MV-4-11 (cell line): ENCODE results near the gene XIRP2.
"Not testable (repeated sequence)": the region's sequence is repeated elsewhere in the genome, so short reads cannot be mapped to it uniquely, and the experiment has no call there.

ENCODE experiments used
- DNase-seq: peaks from one replicate; lab custom pipeline; 2025; lab: John Stamatoyannopoulos, UW

Gene XIRP2

DNA sequence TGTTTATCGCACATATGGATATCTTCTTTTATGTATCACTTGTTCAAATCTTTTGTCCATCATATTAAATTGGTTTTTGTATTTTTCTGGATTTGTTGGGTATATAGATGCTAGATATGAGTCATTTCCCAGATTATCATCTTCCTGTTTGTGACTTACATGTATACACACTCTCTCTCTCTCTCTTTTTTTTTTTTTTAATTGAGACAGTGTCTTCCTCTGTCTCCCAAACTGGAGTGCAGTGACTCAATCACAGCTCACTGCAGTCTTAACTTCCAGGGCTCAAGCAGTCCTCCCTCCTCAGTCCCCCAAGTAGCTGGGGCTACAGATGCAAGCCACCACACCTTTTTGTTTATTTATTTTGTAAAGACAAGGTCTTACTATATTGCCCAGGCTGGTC, 43.8 kb downstream of the XIRP2 start:
- DNase-seq, result no peak

DNA sequence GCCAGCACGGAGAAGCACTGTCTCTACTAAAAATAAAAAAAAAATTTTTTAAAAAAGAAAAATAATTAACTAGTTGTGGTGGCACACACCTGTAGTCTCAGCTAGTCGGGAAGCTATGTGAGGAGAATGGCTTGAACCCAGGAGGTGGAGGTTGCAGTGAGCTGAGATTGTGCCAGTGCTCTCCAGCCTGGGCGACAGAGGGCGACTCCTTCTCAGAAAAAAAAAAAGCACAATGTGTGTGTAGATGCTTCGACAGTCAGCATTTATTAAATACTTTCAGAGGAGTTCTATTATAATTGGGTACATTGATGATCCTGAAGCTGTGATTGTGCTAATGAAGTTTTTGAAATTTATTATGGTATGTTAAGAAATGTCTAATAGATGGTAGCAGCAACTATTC, 46.5 kb downstream of the XIRP2 start:
- DNase-seq, result no peak

DNA sequence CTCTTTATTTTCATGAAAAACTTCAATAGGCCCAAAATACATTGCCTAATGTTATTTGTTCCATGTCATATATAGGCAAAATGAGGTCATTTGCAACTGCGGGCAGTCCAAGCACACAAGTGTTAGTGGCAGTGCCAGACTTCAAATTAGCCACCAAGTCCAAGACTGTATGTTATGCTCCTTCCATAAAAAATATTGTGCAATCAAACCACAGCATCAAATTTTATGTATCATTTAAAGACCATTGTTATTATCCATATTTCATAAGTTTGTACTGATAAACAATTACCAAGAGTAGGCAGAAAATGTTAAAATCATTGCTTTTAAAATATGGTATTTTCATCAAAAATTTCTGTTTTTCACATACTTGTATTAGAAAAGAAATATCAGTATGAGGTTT, 54.1 kb downstream of the XIRP2 start:
- no peak for DNase-seq

DNA sequence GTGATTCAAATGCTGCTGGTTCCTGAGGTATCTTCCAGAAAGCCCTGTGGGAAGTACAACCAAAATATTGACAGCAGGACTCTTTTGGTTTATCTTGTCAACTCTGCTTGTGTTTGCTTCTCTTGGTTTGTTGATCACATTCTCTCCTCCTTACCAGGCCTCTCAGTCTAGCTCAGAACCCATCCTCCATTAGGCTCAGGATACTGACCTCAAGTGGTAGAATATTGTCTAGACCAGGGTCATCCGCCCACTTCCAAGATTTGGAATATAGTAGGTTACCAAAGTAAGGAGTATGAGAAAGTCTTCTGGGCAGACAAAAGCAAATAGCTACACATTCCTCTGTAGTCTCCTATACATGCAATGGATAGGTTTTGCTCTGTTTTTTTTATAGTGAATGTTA, 56.6 kb downstream of the XIRP2 start:
- no peak for DNase-seq

DNA sequence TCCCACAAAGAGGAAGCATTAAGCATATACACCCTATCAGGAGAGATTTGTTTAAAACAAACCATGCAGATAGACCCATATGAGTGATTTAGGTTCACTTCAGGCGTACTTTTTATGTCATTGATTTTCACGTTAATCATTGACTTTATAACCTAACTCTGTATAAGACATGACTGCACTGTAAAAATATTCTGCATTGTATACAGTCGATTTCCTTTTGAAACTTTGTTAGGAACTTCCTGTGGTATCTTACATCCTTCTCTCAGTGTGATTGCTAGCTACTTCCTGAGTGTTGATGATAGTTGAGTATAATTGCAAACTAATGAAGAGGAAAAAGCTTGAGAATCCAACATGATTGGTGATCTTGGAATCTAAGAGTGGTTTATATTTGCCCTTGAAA, 69.4 kb downstream of the XIRP2 start:
- no peak for DNase-seq

DNA sequence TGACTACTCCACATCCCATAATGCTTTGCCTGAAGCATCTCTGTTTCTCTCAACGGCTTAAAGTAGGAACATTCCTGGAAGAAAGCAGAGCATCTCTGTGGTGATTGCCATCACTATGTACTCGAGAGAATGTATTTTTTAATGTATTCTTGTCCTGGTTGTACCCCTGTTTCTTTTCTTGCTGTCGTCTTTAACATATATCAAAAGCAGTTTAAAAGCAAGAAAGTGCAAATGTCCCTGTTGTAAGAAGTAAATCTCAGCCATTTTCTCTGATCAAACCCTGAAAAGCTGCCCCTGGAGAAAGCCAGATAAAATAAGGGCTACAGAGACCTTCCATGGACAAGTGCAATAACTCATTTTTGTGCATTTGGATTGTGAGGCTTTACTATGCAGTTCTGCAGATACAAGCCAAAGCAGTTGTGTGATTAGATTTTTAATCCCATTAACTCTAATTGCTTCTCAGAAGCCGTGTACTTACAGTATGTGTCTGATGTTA, 70.8 kb downstream of the XIRP2 start:
- DNase-seq, result no peak

DNA sequence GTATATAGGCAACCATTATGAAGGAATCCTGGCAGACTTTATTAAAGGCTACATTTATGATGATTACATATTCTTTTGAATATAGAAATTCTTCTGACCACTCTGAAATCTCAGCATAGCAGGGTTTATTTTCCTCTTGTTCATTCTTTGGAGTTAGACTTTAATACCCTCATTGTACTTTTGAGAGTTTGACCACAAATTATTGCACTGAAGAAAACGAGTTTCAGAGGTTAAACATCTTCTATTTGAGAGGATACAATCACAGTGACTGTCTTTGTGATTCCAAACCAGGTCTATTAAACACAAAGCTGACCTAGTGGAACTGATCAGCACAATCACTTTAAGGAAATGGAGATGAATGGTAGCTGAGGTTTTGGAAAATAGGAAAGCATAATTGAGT, 71.3 kb downstream of the XIRP2 start:
- no peak for DNase-seq

DNA sequence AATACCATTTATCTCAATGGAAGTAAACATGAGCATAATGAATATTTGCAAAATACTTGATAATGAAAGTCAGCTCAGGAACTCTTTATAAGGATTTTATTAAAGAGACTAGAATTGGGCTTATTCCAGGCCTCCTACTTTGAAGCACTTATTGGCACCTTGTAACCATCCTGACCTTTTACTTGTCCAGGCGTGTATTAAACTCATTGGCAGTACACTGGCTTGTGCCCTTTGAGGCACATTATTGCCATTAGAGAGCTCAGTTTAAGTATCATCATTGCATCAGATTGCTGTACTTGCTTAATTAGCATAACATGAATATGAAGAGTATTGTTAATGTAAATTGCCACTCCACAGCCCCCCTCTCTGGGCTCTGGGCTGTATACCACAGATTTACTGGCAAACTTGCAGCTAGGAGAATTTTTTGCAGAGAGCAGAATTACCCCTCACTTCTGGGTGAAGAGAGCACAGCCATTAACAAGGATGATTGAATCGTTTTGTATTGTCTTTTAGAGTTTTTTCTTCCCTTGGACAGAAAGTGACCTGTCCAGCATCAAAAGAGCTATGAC, 72.5 kb downstream of the XIRP2 start:
- DNase-seq, result no peak

DNA sequence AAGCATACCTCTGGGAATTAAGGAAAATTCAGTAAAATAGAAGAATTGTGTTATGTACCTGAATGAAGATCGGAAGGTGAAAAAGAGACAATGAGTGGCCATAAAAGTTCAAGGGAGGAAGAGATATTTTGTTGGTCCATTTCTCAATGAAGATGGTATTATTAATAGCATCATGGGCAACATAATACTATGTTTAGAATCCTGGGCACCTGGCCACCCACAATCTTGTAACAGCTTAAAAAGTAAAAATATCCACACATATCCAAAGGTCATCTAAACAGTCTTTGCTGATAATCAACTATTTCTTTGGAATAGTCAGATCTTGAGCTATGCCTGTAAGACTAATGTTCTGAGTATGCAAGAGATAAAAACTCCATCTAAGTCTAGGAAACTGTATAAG, 73.7 kb downstream of the XIRP2 start:
- DNase-seq, result no peak

DNA sequence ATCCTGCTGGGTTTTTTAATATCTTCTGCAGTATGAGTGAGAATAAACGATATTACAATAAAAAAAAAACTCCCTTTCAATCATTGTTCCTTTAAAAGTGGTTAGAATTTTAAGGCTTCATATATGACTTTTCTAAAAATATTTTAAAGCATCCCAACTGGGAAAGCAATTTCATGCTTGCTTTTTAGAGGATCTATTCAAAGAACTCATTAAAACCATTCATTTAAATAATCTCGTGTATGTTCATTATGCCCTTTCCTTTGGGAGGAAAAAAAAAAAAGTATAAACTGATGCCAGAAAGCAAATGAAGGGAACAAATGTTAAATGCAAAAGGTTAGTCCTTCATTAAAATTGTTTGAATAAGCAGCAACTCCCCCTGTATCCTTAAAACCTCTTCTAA, 81.2 kb downstream of the XIRP2 start:
- no peak for DNase-seq

DNA sequence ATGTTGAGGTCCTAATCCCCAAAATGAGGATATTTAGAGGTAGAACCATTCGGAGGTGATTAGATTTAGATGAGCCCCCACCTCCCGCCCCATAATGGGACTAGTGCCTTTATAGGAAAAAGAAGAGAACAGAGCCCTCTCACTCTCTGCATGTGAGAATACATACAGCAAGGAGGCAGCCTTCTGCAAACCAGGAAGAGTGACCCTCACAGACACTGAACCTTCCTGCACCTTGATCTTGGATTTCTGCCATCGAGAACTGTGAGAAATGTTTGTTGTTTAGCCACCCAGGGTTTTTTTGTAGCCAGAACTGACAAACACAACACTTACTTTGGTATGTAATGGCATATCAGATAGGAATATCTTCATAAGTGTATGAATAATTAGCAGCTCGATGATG, 83.7 kb downstream of the XIRP2 start:
- DNase-seq, result no peak

DNA sequence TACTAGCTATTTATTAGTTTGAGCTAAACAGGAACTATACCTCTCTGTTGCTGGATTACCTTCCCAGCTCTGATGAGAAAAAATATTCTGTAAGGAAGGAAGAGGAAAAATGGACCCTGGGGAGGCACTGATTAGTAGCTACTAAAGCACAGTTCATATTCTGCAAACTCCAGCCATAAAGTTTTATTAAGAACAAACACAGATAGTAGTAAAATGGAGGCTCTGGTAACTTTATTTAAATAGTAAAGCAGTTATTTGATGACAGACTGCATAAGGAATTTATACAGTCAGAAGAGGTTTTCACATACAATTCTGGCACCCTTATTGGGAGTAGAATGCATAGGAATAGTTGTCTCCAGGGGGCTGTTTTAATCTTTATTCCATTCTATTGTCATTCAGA, 84.1 kb downstream of the XIRP2 start:
- no peak for DNase-seq

DNA sequence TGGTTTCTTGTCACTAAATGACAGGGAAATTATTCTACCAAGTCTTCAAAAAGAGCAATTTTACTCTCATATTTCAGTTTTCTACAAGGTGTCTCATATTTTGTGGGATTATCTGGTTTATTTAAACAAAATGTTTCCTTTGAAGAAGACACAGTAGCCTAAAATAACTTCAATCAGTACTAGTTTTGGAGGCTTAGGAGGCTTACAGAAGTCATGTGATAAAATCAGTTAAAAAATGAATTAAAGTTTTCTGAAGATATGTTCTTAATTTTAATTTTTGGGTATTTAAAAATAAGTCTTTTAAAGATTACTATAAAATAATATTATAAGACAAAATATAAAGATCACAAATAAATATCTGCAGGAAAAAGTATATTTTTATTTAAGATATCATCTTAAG, 95.9 kb downstream of the XIRP2 start:
- DNase-seq, result no peak

DNA sequence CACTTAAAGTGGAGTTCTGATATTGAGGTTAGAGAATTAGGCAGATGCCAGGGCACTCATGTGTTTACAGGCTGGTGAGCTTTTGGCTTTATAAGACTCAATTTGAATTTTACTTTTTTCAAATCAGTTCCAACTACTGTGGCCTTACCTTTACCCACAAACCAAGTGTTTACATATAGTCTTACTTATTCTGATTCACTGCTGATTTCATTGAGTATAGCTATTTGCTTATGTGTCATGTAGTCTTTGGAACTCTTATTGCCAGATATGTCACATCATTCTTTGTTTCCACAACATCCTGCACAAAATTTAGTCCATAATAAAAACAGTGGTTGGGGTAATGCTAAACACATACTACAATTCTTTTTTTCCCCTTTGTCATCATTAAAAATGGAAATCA, 96.5 kb downstream of the XIRP2 start:
- no peak for DNase-seq

DNA sequence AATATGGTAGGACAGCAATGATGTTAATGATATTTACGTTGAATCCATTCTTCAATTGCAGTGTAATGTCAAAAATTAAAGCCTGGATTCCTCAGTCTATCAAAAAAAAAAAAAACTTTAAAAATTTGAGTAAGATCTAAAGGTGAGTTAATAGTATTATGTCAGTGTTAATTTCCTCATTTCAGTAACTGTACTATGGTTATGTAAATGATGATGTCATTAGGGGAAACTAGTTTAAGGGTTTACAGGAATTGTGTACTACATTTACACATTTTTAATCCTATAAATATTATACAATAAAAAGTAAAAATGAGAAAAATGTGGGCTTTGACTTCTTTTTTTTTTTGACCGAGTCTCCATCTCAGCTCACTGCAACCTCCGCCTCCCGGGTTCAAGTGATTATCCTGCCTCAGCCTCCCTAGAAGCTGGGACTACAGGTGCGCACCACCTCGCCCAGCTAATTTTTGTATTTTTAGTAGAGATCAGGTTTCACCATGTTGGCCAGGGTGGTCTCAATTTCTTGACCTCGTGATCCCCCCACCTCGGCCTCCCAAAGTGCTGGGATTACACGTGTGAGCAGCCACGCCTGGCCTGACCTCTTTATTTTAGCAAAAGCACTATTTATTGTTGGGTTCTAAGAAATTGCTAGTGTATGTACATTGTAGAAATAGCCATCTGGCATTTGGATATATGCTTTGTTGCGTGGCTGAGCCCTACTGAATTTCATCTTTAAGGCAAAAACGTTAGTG, 106.5 kb downstream of the XIRP2 start:
- no peak for DNase-seq

DNA sequence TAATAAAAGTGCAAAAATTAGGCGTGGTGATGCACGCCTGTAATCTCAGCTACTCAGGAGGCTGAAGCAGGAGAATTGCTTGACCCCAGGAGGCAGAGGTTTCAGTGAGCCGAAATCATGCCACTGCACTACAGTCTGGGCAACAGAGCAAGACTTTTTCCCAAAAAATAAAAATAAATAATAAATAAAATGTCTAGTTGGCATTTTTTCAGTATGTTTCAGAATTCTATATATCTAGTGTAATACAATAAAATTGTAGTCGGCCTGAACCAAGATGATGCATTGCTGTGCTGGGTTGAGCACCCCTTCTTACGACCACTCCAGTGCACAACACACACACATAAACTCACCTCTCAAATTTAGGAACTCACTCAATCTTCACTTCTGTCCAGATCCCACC, 108.2 kb downstream of the XIRP2 start:
- DNase-seq, result no peak

DNA sequence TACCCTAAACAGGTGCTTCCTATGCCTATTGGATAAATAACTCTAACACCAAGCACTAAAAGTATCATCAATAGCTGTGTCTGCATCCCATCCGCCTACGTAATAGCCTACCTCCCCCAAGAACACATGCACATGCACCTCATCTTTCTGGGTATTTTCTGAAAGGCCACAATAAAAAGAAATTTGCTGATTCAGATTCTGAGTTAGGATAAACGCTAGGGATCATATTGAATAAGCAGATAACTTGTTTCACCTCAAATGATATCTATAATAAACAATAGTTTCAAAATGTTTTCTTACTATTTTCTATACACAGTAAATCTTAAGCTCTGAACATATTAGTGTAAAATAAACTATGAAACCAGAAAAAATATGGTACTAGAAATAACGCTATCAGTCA, 112.9 kb downstream of the XIRP2 start:
- DNase-seq, result no peak

DNA sequence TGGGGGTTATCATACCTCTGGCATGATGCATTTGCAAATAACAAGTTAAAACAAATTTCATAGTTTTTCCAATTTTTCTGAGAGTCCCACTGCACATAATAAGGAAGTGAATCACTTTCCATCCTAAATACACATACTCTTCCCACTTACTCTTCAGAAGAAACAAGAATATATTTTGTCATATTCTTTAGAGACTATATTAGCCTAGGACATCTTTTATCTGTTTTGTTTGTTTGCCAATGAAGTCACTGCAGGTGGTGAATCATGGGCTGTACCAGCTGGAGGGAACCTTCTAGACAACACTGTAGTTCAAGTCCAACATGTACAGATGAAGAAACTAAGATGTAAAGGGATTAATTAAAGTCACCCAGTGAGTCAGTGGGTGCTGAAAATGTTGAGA, 116.8 kb downstream of the XIRP2 start:
- DNase-seq, result no peak

DNA sequence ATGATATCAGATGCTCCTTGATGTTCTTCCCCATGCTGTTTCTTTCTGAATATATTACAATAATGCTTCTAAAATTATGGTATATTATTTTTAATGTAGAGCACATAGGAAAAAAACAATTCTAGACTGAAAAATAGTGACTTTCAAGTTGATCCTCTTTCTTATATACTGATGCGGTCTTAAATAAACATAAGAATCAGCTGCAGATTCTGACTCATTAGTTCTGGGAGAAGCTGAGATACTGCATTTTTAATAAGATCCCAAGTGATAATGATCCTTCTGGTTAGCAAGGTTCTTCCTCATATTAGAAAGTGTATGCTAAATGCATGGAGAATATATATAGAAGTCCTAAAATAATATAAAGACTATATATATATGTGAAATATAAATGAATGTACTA, 124.9 kb downstream of the XIRP2 start:
- DNase-seq, result no peak

DNA sequence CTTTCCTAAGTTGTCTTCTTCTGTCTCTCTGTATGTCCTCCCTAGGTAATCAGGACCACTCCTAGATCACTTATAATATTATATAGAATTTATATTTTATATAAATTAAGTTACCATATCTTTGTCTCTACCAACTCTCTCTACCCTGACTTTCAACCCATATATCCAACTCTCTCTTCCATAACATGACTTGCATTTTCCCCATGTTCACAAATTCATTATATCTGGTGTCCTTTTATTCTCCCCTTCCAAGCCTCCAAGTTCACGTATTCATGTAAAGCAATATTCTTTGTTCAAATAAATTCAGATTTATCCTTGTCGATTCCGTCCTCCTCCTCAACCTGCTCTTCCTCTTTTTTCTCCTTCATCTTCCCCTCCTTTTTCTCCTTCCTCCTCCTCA, 127.5 kb downstream of the XIRP2 start:
- DNase-seq, result no peak

DNA sequence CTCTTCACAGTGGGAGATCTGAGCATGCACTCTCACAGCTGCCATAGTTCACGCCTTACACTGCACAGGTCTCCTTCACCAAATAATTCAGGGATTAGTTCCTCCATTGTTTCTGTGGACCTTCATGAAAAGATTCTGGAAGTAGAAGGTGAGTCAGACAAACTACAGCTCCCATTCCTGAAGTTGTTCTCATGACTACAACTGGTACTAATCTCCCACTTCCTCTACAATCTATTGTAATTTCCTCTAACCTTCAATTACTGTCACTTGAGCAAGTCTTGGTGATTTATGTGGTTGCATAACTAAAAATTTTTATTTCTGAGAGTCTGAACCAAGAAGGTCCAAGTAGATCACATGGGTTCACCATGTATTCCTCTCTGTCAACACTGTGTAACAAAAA, 128.7 kb downstream of the XIRP2 start:
- peak; percentile 35 for DNase-seq

DNA sequence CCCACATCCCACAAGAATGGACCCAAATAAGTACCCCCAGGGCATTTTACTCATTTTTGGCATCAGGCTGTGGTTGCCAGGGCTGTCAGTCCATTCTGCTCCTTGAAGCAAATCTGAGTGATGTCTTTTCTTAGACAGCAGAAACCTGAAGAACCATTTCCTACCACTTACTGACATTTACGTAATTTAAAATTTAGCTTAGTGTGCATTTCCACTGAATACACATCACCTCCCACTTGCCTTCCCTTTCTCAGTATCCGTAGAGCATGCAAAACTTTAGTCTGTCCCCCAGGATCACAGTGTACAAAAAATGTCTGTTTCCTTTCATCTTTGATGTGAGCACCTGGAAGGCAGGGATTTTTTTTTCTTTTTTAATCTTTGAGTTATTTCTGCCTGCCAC, 130.3 kb downstream of the XIRP2 start:
- DNase-seq, result no peak

DNA sequence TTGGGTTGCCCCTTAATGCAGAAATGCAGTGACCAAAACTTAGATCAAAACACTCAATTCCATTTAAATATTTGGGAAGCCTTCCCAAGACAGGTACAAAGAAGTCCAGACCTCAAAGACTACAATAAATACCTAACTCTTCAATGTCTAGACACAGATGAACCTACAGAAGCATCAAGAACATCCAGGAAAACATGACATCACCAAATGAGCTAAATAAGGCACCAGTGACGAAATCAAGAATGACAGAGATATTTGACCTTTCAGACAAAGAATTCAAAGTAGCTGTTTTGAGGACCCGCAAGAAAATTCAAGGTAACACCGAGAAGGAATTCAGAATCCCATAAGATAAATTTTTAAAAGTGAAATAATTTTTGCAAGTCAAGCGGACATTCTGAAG, 140.2 kb downstream of the XIRP2 start:
- DNase-seq, result no peak

DNA sequence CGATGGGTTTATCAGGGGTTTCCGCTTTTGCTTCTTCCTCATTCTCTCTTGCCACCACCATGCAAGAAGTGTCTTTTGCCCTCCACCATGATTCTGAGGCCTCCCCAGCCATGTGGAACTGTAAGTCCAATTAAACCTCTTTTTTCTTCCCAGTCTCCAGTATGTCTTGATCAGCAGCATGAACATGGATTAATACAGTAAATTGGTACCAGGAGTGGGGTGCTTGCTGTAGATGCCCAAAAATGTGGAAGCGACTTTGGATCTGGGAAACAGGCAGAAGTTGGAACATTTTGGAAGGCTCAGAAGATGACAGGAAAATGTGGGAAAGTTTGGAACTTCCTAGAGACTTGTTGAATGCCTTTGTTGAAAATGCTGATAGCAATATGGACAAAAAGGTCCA, 146.7 kb downstream of the XIRP2 start:
- not testable (repeated sequence) for DNase-seq
